Activated CD4-positive, alpha-beta T cell treated with anti-CD3 and anti-CD28 coated beads, Interleukin-2, amount 10 ng/mL, durations not matched to agents 24 days and 14 days (primary cell): Measurements from ENCODE around the gene MED12L. TPM values are rescaled to one million over a fixed set of nuclear protein-coding genes. Genes with fewer than 3 reads are reported as not detected.

ENCODE experiments used
- total RNA-seq: library from RNA; stranded (reverse); gene quantifications from 2 replicates; pipeline ENCODE4 v1.2.3, GENCODE V29; 2022

The MED12L gene
- total RNA-seq, 1 donor from 2014 or later = 4.9 TPM

Other genes with a start within 250 kb of the MED12L start
- not detected in 2 replicates for gene MINDY4B, start 180.2 kb upstream of the MED12L start, total RNA-seq
- gene CLRN1, start 112.9 kb upstream of the MED12L start, total RNA-seq = not detected in 2 replicates
- gene GPR171, start 117.6 kb downstream of the MED12L start, total RNA-seq = 159 and 164 TPM in 2 replicates
- 2.5 and 3.0 TPM in 2 replicates for gene P2RY14, start 192.9 kb downstream of the MED12L start, total RNA-seq
- 1.0 and 1.4 TPM in 2 replicates for gene GPR87, start 231.2 kb downstream of the MED12L start, total RNA-seq
- gene P2RY13, start 243.9 kb downstream of the MED12L start, total RNA-seq = not detected in 2 replicates